ENCODE measurements around the gene DPH6.

The DPH6 gene

DNA sequence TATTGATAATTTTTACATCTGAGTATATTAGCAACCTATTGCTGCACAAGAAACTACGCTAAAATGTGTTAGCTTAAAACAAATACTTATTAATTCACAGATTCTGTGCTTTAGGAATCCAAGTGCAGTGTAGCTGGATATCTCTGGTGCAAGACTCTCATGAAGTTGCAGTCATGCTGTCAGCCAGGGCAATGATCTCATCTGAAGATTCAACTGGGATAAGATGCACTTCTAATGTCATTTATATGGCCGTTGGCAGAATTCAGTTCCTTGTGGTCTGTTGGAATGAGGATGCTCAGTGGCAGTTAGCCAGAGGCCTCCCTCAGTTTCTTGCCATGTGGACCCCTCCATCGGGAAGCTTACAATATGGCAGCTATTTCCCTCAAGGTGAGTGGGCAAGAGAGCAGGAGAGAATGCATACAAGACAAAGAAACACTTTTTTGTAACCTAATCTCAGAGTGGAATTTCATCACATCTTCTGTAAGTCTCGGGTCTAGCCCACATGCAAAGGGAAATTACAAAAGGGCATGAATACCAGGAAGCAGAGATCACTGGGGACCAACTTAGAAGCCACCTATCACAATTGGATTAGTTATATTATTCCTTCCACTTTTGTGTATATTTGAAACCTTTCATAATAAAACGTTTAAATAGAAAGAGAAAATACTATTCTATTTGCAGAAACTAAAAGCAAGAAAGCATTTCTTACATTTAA, 61.6 kb downstream of the DPH6 start:
- Histone ChIP-seq H2AFZ (ENCODE audit: low read depth, low read length) (no peak overlapping the region), H3K4me1 (ENCODE audit: low read length) (no peaks in the 10 kb centered on the region), H3K4me3 (ENCODE audit: low read length) (no peak overlapping the region), H3K36me3 (replicated peaks; ENCODE audit: low read depth, low read length) (peaks cover 31% of the 10 kb centered on the region), H3K79me2 (ENCODE audit: low read length) (no peaks in the 10 kb centered on the region), H3K4me2 (ENCODE audit: low read length) (no peak overlapping the region), H3K9me3 (ENCODE audit: insufficient read depth, low read length) (peaks cover 14% of the 10 kb centered on the region), H3K27ac (ENCODE audit: low read length) (no peak overlapping the region), H3K9ac (ENCODE audit: low read length) (no peak overlapping the region), H3K27me3 (ENCODE audit: low read depth, low read length) (no peaks in the 10 kb centered on the region), H4K20me1 (ENCODE audit: insufficient read depth, low read length) (no peaks in the 10 kb centered on the region)
- no peak for TF ChIP-seq EZH2phosphoT487 (IDR thresholded peaks at IDR 0.05; ENCODE audit: low read depth)
- TF ChIP-seq, protein P1, sequence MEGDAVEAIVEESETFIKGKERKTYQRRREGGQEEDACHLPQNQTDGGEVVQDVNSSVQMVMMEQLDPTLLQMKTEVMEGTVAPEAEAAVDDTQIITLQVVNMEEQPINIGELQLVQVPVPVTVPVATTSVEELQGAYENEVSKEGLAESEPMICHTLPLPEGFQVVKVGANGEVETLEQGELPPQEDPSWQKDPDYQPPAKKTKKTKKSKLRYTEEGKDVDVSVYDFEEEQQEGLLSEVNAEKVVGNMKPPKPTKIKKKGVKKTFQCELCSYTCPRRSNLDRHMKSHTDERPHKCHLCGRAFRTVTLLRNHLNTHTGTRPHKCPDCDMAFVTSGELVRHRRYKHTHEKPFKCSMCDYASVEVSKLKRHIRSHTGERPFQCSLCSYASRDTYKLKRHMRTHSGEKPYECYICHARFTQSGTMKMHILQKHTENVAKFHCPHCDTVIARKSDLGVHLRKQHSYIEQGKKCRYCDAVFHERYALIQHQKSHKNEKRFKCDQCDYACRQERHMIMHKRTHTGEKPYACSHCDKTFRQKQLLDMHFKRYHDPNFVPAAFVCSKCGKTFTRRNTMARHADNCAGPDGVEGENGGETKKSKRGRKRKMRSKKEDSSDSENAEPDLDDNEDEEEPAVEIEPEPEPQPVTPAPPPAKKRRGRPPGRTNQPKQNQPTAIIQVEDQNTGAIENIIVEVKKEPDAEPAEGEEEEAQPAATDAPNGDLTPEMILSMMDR (IDR thresholded peaks at IDR 0.05; ENCODE audit: low read depth, low read length), result no peak

DNA sequence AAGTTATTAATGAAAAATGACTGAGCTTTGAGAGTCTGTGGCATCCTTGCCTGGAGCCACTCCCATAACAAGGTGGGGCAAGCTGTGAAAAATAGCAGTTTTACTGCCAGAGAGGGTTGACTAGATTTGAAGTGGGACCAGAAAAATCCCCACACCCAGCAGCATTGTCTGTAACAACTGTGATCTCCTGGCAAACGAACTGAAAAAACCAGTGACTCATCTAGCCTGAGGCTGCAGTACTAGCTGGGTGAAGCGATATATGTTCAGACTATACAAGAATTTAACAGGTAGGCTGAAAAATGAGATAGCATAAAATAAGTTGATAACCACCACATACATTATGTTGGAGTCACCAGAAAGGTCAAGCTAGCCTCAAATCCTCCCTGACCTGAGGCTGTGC, 64.0 kb downstream of the DPH6 start:
- Histone ChIP-seq H3K4me3 (ENCODE audit: low read length) (no peak overlapping the region), H2AFZ (ENCODE audit: low read depth, low read length) (no peak overlapping the region), H3K9ac (ENCODE audit: low read length) (no peak overlapping the region), H3K27ac (ENCODE audit: low read length) (no peak overlapping the region), H3K4me1 (ENCODE audit: low read length) (no peaks in the 10 kb centered on the region), H3K79me2 (ENCODE audit: low read length) (no peaks in the 10 kb centered on the region), H3K4me2 (ENCODE audit: low read length) (no peak overlapping the region), H3K27me3 (ENCODE audit: low read depth, low read length) (no peaks in the 10 kb centered on the region), H3K9me3 (ENCODE audit: insufficient read depth, low read length) (peaks cover 4% of the 10 kb centered on the region; the same call in 1 of the 2 replicates), H3K36me3 (replicated peaks; ENCODE audit: low read depth, low read length) (peaks cover 26% of the 10 kb centered on the region), H4K20me1 (ENCODE audit: insufficient read depth, low read length) (no peaks in the 10 kb centered on the region)
- TF ChIP-seq, protein P1 (IDR thresholded peaks at IDR 0.05; ENCODE audit: low read depth, low read length), result no peak
- no peak for TF ChIP-seq EZH2phosphoT487 (IDR thresholded peaks at IDR 0.05; ENCODE audit: low read depth)

DNA sequence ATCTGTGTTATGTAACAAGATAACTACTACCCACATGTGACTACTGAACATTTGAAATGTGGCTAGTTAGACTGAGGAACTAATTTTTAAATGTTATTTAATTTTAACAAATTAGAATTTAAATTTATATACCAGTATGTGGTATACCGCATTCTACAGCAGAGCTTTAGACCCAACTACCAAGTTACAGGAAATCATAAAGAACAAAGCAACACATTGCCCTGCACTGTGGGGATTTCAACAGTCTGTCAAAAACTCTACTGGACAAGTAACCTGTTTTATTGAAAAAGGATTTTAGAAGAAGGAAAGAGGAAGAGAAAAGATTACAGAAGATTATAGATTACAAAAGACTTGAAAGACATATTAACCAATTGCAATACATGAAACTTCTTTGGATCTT, 64.9 kb downstream of the DPH6 start:
- Histone ChIP-seq H3K4me3 (ENCODE audit: low read length) (no peak overlapping the region), H3K79me2 (ENCODE audit: low read length) (no peaks in the 10 kb centered on the region), H3K27me3 (ENCODE audit: low read depth, low read length) (no peaks in the 10 kb centered on the region), H3K36me3 (replicated peaks; ENCODE audit: low read depth, low read length) (peaks cover 17% of the 10 kb centered on the region), H3K9me3 (ENCODE audit: insufficient read depth, low read length) (peaks cover 4% of the 10 kb centered on the region; the same call in 1 of the 2 replicates), H2AFZ (ENCODE audit: low read depth, low read length) (no peak overlapping the region), H3K4me2 (ENCODE audit: low read length) (no peak overlapping the region), H3K4me1 (ENCODE audit: low read length) (no peaks in the 10 kb centered on the region), H3K9ac (ENCODE audit: low read length) (no peak overlapping the region), H3K27ac (ENCODE audit: low read length) (no peak overlapping the region), H4K20me1 (ENCODE audit: insufficient read depth, low read length) (no peaks in the 10 kb centered on the region)
- no peak for TF ChIP-seq EZH2phosphoT487 (IDR thresholded peaks at IDR 0.05; ENCODE audit: low read depth)
- TF ChIP-seq, protein P1 (IDR thresholded peaks at IDR 0.05; ENCODE audit: low read depth, low read length), result no peak

DNA sequence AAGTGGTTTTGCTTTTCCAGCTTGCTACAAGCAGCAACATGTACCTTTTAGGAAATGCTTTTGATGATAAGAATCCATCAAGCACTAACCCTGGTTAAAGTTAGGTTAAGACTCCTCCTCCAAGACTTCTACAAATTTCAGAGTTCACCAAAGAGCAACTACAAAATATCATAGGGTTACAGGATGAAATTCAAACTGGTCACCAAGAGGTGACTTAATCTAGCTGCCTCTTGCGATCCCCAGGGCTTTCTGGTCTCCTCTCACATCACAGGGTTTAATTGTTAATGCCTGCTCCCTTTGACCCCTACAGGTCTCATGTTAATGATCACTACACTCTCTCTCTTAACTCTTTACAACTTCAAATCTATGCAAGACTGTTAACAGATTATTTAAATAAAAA, 66.5 kb downstream of the DPH6 start:
- TF ChIP-seq, protein P1 (IDR thresholded peaks at IDR 0.05; ENCODE audit: low read depth, low read length), result no peak
- TF ChIP-seq EZH2phosphoT487 (IDR thresholded peaks at IDR 0.05; ENCODE audit: low read depth), result no peak
- H3K9me3 ChIP-seq (ENCODE audit: insufficient read depth, low read length), result no peaks in the 10 kb centered on the region
- no peaks in the 10 kb centered on the region for H3K27me3 ChIP-seq (ENCODE audit: low read depth, low read length)
- no peak overlapping the region for H3K9ac ChIP-seq (ENCODE audit: low read length)
- H3K36me3 ChIP-seq (replicated peaks; ENCODE audit: low read depth, low read length), result peaks cover 6% of the 10 kb centered on the region
- H4K20me1 ChIP-seq (ENCODE audit: insufficient read depth, low read length), result no peaks in the 10 kb centered on the region
- no peak overlapping the region for H2AFZ ChIP-seq (ENCODE audit: low read depth, low read length)
- no peak overlapping the region for H3K4me3 ChIP-seq (ENCODE audit: low read length)
- H3K27ac ChIP-seq (ENCODE audit: low read length), result no peak overlapping the region
- no peak overlapping the region for H3K4me2 ChIP-seq (ENCODE audit: low read length)
- H3K79me2 ChIP-seq (ENCODE audit: low read length), result no peaks in the 10 kb centered on the region
- no peaks in the 10 kb centered on the region for H3K4me1 ChIP-seq (ENCODE audit: low read length)
